Neutrophil (primary cell): ENCODE data around the gene PCSK6.

Experiments
- H3K27ac ChIP-seq: fragments of 200-600 bp; sonication (generic); 2 replicates; pipeline ENCODE4 v1.5.1; 2016; ENCODE audit warnings: mild to moderate bottlenecking, moderate library complexity
- H3K27me3 ChIP-seq: fragments of 200-600 bp; sonication (generic); 2 replicates; pipeline ENCODE4 v1.6.0; 2016; ENCODE audit warnings: mild to moderate bottlenecking
- H3K36me3 ChIP-seq: fragments of 200-600 bp; sonication (generic); 2 replicates; pipeline ENCODE4 v1.5.1; 2017
- H3K4me1 ChIP-seq, 2 experiments: fragments of 200-600 bp in 1 of 2; sonication (generic) in 1 of 2; 1 replicate in 1 of 2; 2 replicates in 1 of 2; pipeline versions ENCODE4 v1.5.1 to v1.6.1; 2013 to 2016; ENCODE audit warnings: low read depth in 1 of 2, low read length in 1 of 2, mild to moderate bottlenecking in 1 of 2, moderate library complexity in 1 of 2; ENCODE audit not compliant: control insufficient read depth in 1 of 2, insufficient read depth in 1 of 2
- H3K4me3 ChIP-seq, 2 experiments: fragments of 200-600 bp in 1 of 2; sonication (generic) in 1 of 2; 1 replicate in 1 of 2; 2 replicates in 1 of 2; pipeline ENCODE4 v1.5.1; 2013 to 2016; ENCODE audit warnings: low read depth in 1 of 2, low read length in 1 of 2, mild to moderate bottlenecking in 1 of 2, moderate library complexity in 1 of 2
- H3K9me3 ChIP-seq: fragments of 200-600 bp; sonication (generic); 2 replicates; pipeline ENCODE4 v1.5.1; 2016
- CTCF ChIP-seq: fragments of 200-600 bp; sonication (generic); IDR thresholded peaks from 2 replicates; pipeline ENCODE4 v1.5.1; 2016; ENCODE audit warnings: antibody characterized with exemption

PCSK6 gene

GRCh38 chr15:101324524-101325177, 164.9 kb downstream of the PCSK6 start:
- Histone ChIP-seq H3K27me3 (peaks cover 94% of the 10 kb centered on the region), H3K4me1 (peaks cover 8 to 11% of the 10 kb centered on the region in 2 experiments), H3K27ac (no peak overlapping the region), H3K36me3 (no peaks in the 10 kb centered on the region), H3K4me3 (no peak overlapping the region), H3K9me3 (no peaks in the 10 kb centered on the region)
- no peak for TF ChIP-seq CTCF

DNA sequence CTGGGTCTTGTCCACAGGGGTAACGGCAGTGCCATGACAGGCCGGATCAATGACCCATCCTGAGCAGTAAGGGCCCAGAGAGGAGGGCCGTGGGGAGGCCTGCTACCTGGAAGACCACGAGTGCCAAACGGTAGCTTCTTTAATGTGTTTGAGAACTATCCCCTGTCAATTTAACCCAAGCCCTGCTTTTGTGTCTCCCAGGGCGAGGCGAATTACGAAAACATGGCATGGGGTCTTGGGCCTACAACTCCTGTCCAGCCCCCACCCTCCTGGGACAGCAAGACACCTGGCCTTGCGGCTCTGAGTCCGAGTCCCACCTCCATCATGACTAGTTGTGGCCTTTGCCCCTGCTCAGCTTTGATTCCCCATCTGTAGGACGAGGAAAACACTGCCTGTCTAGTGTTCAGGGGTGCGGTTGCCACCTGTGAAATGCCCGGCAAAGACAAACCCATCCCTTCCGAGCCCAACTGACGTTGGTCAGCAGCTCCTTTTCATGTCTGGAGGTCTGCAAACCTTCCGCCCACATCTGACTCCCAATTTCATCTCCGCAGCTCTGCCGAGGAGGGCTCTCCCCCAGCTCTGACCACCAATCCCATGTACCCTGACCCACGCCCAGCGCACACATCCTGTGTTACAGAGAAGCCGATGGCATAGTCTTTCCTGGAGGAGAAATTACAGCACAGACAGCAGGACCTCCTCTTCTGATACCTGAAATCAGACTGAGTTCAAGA, 165.5 kb downstream of the PCSK6 start:
- Histone ChIP-seq H3K27me3 (peaks cover 95% of the 10 kb centered on the region), H3K4me3 (no peak overlapping the region), H3K36me3 (no peaks in the 10 kb centered on the region), H3K9me3 (no peaks in the 10 kb centered on the region), H3K27ac (no peak overlapping the region), H3K4me1 (peaks cover 8 to 11% of the 10 kb centered on the region in 2 experiments)
- no peak for TF ChIP-seq CTCF

DNA sequence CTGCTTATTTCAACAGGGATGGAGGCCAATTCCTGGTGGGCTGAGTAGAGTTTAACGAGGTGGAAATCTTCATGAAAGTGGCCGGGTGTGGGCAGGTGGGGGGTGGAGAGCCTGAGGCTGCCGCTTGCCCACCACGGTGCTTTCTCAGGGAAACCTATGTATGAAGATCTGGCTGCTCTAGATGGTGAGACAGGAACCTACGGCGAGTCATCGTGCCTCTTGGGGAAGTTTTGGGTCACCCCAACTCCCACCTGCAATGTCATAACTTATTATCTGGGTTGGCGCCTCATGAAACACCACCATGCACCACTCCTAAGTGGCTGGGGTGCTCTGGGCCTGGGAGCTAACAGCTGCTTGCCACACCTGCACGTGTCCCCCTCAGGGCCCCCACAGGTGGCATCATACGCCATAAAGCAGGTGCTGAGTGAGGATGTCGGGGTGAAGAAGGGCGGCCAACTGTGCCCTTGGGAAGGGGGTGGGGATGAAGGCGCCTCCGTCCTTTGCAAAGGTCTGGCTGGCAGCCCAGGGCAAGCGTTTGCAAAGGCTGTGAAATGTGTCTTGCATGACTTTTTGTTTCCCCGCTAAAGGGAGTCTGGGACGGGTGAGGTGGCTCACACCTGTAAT, 166.5 kb downstream of the PCSK6 start:
- Histone ChIP-seq H3K36me3 (no peaks in the 10 kb centered on the region), H3K27ac (no peak overlapping the region), H3K4me1 (peaks cover 8 to 11% of the 10 kb centered on the region in 2 experiments), H3K4me3 (no peak overlapping the region), H3K27me3 (peaks cover 95% of the 10 kb centered on the region), H3K9me3 (no peaks in the 10 kb centered on the region)
- TF ChIP-seq CTCF = no peak

DNA sequence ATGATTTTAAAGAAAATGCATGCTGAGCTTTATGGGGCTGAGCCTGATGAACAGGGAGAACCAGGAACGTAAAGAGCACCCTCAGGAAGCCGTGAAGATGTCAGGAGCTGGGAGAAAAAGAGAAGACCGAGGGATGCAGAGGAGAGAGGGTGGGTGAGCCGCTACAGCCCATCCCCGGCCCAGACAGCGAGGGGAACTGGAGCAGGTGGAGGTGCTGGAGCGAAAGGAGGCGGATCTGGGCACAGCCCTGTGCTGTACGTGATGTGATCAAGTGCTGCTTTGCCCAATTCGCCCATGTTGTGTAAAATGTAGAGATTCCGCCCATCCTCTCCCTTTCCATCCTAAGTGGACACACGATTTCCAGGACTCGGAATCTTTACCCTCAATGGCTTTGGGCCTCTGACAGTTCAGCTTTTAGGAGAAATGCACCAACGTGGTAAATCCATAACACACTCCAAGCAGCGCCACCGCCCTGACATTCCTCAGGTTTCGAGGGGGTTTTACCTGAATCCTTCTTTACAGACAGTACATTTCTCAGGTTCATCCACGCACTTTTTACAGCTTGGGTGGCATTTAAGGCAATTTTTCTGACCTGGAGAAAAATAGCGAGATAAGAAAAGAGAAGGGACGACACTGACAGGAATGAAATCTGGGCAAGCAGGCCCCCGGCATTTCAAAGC, 167.4 kb downstream of the PCSK6 start:
- Histone ChIP-seq H3K9me3 (no peaks in the 10 kb centered on the region), H3K27ac (no peak overlapping the region), H3K36me3 (no peaks in the 10 kb centered on the region), H3K27me3 (peaks cover 95% of the 10 kb centered on the region), H3K4me3 (no peak overlapping the region), H3K4me1 (peaks cover 8 to 11% of the 10 kb centered on the region in 2 experiments)
- no peak for TF ChIP-seq CTCF

- no peaks in the 10 kb centered on the region for H3K36me3 ChIP-seq
- H3K27ac ChIP-seq = peak overlapping the region; percentile 64
- H3K9me3 ChIP-seq = no peaks in the 10 kb centered on the region
- H3K4me1 ChIP-seq = peaks cover 8 to 11% of the 10 kb centered on the region in 2 experiments
- peak overlapping the region; percentile 48 to 50 for H3K4me3 ChIP-seq
- peaks cover 96% of the 10 kb centered on the region for H3K27me3 ChIP-seq
- no peak for TF ChIP-seq CTCF
Observed at GRCh38 chr15:101320501-101321052, 168.9 kb downstream of the PCSK6 start.
